HuH-7.5 (cell line): Measurements from ENCODE around the gene FDX1.
"Not testable (repeated sequence)": the region's sequence is repeated elsewhere in the genome, so short reads cannot be mapped to it uniquely, and the experiment has no call there.

Experiments used
- DNase-seq: peaks from one replicate; pipeline ENCODE4 v3.0.0; 2011; ENCODE audit warnings: low spot score

Gene FDX1, protein sequence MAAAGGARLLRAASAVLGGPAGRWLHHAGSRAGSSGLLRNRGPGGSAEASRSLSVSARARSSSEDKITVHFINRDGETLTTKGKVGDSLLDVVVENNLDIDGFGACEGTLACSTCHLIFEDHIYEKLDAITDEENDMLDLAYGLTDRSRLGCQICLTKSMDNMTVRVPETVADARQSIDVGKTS

GRCh38 chr11:110429731-110430266, at the start of gene FDX1:
FDX1 (plus strand) TSS chr11:110429948; CDS start chr11:110430121, 173 bp downstream.
- DNase-seq: peak; percentile 58

DNA sequence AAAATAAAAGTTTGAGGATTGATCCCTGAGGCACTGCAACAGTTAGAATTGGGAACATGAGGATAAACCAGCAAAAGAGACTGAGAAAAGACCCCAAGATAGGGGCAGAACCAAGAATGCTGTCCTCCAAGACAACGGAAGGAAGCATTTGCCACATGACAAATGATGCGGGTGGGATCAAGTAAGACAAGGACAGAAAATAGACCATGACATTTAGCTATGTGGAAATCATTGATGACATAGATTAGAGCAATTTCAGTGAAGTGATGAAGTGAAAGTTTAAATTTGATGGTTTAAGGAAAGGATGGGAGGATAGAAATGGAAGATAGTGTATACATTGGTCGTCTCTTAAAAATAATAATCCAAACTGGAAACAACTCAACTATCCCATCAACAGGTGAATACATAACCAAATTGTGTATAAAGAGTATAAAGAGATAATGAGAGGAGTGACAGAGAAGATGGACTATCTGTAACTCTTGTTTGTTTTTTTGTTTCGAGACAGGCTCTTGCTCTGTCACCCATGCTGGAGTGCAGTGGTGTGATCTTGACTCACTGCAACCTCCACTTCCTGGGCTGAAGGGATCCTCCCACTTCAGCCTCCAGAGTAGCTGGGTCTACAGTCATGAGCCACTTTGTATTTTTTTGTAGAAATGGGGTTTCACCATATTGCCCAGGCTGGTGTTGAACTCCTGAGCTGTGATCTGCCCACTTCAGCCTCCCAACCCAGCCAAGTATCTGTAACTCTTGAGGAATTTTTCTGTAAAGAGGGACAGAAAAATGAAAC, 48.7 kb upstream of the FDX1 start:
- no peak for DNase-seq

GRCh38 chr11:110388231-110388630, 41.5 kb upstream of the FDX1 start:
- DNase-seq: not testable (repeated sequence)

GRCh38 chr11:110389965-110390364, 39.8 kb upstream of the FDX1 start:
- DNase-seq: no peak

- no peak for DNase-seq
These were observed 37.7 kb upstream of the FDX1 start for GRCh38 chr11:110392056-110392455.

- not testable (repeated sequence) for DNase-seq
These were observed 32.0 kb upstream of the FDX1 start for GRCh38 chr11:110397668-110398286.

DNA sequence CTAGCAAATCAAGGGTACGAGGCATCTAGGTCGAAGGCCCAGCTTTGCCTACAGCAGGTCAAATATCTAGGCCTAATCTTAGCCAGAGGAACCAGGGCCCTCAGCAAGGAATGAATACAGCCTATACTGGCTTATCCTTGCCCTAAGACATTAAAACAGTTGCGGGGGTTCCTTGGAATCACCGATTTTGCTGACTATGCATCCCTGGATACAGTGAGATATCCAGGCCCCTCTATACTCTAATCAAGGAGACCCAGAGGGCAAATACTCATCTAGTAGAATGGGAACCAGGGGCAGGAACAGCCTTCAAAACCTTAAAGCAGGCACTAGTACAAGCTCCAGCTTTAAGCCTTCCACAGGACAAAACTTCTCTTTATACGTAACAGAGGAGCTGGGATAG, 26.2 kb upstream of the FDX1 start:
- DNase-seq: not testable (repeated sequence)

DNA sequence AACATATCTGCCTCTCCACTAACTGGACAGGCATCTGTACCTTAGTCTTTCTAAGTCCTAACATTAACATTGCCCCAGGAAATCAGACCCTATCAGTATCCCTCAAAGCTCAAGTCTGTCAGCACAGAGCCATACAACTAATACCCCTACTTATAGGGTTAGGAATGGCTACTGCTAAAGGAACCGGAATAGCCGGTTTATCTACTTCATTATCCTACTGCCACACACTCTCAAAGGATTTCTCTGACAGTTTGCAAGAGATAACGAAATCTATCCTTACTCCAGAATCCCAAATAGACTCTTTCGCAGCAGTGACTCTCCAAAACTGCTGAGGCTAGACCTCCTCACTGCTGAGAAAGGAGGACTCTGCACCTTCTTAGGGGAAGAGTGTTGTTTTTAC, 24.1 kb upstream of the FDX1 start:
- not testable (repeated sequence) for DNase-seq

GRCh38 chr11:110407315-110407714, 22.4 kb upstream of the FDX1 start:
- DNase-seq: no peak

- no peak for DNase-seq
These were observed 20.6 kb upstream of the FDX1 start for GRCh38 chr11:110409174-110409573.

GRCh38 chr11:110410651-110411050, 19.1 kb upstream of the FDX1 start:
- no peak for DNase-seq

GRCh38 chr11:110415081-110415480, 14.7 kb upstream of the FDX1 start:
- no peak for DNase-seq

DNA sequence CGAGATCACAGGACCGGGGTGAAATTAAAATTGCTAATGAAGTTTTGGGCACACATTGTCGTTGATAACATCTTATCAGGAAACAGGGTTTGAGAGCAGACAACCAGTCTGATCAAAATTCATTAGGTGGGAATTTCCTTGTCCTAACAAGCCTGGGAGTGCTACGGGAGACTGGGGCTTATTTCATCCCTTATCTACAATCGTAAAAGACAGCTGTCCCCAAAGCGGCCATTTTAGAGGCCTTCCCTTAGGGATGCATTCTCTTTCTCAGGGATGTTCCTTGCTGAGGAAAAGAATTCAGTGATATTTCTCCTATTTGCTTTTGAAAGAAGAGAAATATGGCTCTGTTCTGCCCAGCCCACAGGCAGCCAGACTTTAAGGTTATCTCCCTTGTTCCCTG, 8.1 kb upstream of the FDX1 start:
- DNase-seq: not testable (repeated sequence)

DNA sequence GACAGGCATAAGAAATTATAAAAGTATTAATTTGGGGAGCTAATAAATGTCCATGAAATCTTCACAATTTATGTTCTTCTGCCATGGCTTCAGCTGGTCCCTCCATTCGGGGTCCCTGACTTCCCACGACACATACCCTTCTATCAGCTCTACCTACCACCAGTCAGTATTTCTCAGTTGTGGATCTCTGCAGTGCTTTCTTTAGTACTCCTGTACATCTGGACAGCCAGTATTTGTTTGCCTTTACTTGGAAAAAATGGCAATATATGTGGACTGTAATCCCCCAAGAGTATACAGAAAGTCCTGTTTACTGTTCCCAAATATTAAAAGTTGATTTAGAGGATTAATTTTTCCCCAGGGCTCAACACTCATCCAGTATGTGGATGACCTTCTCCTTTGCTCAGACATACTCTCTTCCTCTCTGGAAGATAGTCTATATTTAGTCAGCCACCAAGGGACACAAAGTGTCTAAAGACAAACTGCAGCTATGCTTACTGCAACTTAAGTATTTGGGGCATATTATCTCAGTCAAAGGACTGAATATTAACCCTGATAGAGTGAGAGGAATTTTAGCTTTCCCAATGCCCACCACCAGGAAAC, 7.3 kb upstream of the FDX1 start:
- DNase-seq: no peak

GRCh38 chr11:110424775-110425444, 4.8 kb upstream of the FDX1 start:
- DNase-seq: no peak

DNA sequence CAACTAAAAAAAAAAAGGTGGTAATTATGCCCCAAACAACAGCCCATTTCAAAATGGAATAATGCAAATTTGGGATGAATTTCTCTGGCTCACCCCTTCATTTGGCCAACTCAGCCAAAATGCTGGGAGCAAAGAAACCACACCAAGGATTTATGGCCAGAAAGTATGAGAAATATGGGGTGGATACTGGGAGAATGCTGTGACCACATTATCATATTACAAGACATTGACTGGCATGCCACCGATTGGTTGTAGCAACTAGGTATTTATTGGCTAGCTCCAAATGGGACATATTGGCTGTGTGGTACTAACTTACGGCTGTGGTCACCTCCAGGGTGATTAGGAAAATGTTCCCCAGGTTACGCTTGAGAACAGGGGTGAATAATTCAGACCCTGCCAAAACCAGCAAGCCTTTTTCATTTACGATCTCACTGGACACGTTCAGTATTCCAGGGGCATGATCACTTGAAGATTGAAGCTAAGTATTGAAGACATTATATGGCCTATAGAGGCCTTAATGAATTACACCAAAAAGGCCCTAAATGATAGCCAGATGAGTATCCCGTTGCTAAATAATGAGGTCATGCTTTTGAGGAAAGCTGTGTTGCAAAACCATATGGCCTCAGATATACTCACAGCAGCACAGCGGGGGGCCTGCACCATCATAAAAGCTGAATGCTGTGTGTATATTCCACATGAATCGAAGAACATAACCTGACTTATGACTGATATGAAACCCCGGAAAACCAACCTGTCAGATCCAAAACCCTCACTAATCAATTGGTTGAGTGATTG, 3.8 kb upstream of the FDX1 start:
- no peak for DNase-seq

DNA sequence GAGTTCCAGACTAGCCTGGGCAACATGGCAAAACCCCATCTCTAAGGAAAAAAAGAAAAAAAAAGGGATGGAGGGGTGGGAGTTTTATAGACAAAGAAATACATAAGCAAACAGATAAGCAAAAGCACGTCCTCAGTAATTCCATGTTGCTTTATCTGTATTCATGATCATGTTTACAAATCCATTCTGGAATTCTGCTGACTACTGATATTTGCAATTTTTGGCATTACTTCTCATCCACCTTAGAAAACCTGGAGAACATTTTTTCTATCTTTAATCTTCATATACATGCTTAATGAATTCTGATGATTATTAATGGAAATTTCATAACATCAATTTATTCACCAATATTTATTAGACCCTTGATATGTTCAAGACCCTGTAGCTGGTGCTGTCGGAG, 1.7 kb upstream of the FDX1 start:
- DNase-seq: no peak

GRCh38 chr11:110428956-110429730, 605 bp upstream of the FDX1 start:
- DNase-seq: no peak

DNA sequence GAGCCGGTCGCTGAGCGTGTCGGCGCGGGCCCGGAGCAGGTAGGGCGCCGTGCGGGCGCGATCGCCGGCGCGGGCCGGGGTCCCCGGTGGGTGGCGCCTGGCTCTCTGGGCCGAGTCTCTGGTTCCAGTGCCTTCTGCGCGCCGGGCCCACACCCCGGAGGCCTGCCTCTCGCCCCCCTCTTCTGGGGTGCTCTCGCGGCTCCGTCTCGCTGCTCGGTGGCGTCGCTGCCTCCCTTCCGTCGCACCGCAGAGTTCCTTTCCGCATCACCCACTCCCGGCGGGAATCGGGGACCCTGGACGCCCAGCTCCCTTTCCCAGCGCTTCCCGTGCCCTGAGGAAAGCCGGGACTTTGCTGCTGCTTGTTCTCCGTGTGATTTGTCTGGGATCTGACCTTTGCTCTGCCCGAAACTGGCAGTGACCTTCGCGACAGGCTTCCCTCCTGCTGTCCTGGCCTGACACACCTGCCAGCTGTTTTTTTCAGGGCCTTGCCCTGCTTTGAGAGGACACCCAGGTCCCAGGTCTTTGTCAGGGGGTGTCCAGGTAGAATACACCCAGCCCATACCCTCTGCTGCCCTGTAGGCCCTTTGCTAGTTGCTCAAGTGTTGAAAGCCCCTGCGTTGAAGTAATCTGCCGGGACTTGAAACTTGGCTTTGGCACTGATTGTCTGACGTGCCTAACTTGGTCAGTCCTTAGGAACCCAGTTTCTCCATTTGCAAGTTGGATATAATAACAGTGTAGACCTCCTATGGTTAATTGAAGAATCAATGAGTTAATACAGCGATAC, 711 bp downstream of the FDX1 start:
- no peak for DNase-seq
